Mesothelial cell of epicardium (in vitro differentiated cells): ENCODE measurements around the gene B3GNT9. TPM values are rescaled to one million over a fixed set of nuclear protein-coding genes. Genes with fewer than 3 reads are reported as not detected.

Experiments used
- DNase-seq, 2 experiments: peaks; one replicate each; pipeline ENCODE4 v3.0.0; 2021; ENCODE audit warnings: low spot score in 2 of 2; ENCODE audit not compliant: unreplicated experiment in 2 of 2
- H3K27ac Mint-ChIP-seq: 2 replicates; pipeline ENCODE4 v1.8.0; 2021; ENCODE audit warnings: mixed read lengths
- H3K27me3 Mint-ChIP-seq: 2 replicates; pipeline ENCODE4 v1.8.0; 2021; ENCODE audit warnings: low read depth, mixed read lengths
- H3K36me3 Mint-ChIP-seq: 2 replicates; pipeline ENCODE4 v1.8.0; 2021; ENCODE audit warnings: mixed read lengths
- H3K4me1 Mint-ChIP-seq: 2 replicates; pipeline ENCODE4 v1.8.0; 2021; ENCODE audit warnings: mixed read lengths
- H3K4me3 Mint-ChIP-seq: 2 replicates; pipeline ENCODE4 v1.8.0; 2021; ENCODE audit warnings: mild to moderate bottlenecking, moderate library complexity, mixed read lengths
- H3K9me3 Mint-ChIP-seq: 2 replicates; pipeline ENCODE4 v1.8.0; 2021; ENCODE audit warnings: mixed read lengths
- CTCF ChIP-seq: fragments of 200-600 bp; sonication (generic); IDR thresholded peaks from one replicate; pipeline ENCODE4 v1.5.0; 2021; ENCODE audit warnings: antibody characterized with exemption; ENCODE audit not compliant: unreplicated experiment
- total RNA-seq: library from RNA; stranded (reverse); gene quantifications from 3 replicates; pipeline ENCODE4 v1.2.1, GENCODE V29; 2021

The B3GNT9 gene
- total RNA-seq, 1 donor from 2014 or later = 20.6 TPM

- Mint-ChIP-seq H3K4me1 (peaks cover 36% of the 10 kb centered on the region), H3K27ac (peak overlapping the region; percentile 68)
Measured at GRCh38 chr16:67169642-67170167, 18.9 kb upstream of the B3GNT9 start.

GRCh38 chr16:67169011-67169451, 18.2 kb upstream of the B3GNT9 start:
- Mint-ChIP-seq H3K4me3 (peak overlapping the region; percentile 77), H3K27me3 (peaks cover 78% of the 10 kb centered on the region), H3K36me3 (no peaks in the 10 kb centered on the region), H3K4me1 (peaks cover 38% of the 10 kb centered on the region), H3K9me3 (no peaks in the 10 kb centered on the region), H3K27ac (no peak overlapping the region)
- no peak for TF ChIP-seq CTCF
- no peak for DNase-seq

More at GRCh38 chr16:67169642-67170167, 18.9 kb upstream of the B3GNT9 start:
- peak; percentile 58 for TF ChIP-seq CTCF
- Mint-ChIP-seq H3K27me3 (peaks cover 73% of the 10 kb centered on the region), H3K36me3 (no peaks in the 10 kb centered on the region), H3K9me3 (no peaks in the 10 kb centered on the region), H3K4me3 (peak overlapping the region; percentile 77)
- no peak for DNase-seq

GRCh38 chr16:67167588-67167987, 16.8 kb upstream of the B3GNT9 start:
- DNase-seq = no peak
- no peak overlapping the region for H3K4me3 Mint-ChIP-seq
- peaks cover 30% of the 10 kb centered on the region for H3K4me1 Mint-ChIP-seq
- no peak overlapping the region for H3K27ac Mint-ChIP-seq
- no peaks in the 10 kb centered on the region for H3K9me3 Mint-ChIP-seq
- no peaks in the 10 kb centered on the region for H3K36me3 Mint-ChIP-seq
- peaks cover 79% of the 10 kb centered on the region for H3K27me3 Mint-ChIP-seq
- no peak for TF ChIP-seq CTCF

- Mint-ChIP-seq H3K4me1 (peaks cover 33% of the 10 kb centered on the region), H3K4me3 (no peak overlapping the region), H3K27ac (no peak overlapping the region), H3K9me3 (no peaks in the 10 kb centered on the region), H3K36me3 (no peaks in the 10 kb centered on the region), H3K27me3 (peaks cover 83% of the 10 kb centered on the region)
- no peak for DNase-seq
- TF ChIP-seq CTCF = no peak
Measured at GRCh38 chr16:67166598-67167168, 15.9 kb upstream of the B3GNT9 start.

GRCh38 chr16:67166110-67166547, 15.3 kb upstream of the B3GNT9 start:
- Mint-ChIP-seq H3K27me3 (peaks cover 85% of the 10 kb centered on the region), H3K9me3 (no peaks in the 10 kb centered on the region), H3K27ac (no peak overlapping the region), H3K36me3 (no peaks in the 10 kb centered on the region), H3K4me1 (peaks cover 27% of the 10 kb centered on the region), H3K4me3 (no peak overlapping the region)
- DNase-seq = no peak
- TF ChIP-seq CTCF = no peak
